ENCODE data around the gene DHRS12.

DHRS12 gene

GRCh38 chr13:51780099-51780498, 23.9 kb downstream of the DHRS12 start:
- no peak for DNase-seq

- no peak for DNase-seq
Observed at GRCh38 chr13:51778392-51778791, 25.6 kb downstream of the DHRS12 start.

GRCh38 chr13:51777921-51778320, 26.0 kb downstream of the DHRS12 start:
- no peak for DNase-seq

GRCh38 chr13:51776179-51776578, 27.8 kb downstream of the DHRS12 start:
- no peak for DNase-seq

GRCh38 chr13:51773515-51773914, 30.4 kb downstream of the DHRS12 start:
- DNase-seq: no peak

GRCh38 chr13:51772781-51773180, 31.2 kb downstream of the DHRS12 start:
- DNase-seq: no peak

GRCh38 chr13:51772105-51772455, 31.9 kb downstream of the DHRS12 start:
- no peak for DNase-seq

GRCh38 chr13:51771418-51772104, 32.4 kb downstream of the DHRS12 start:
- DNase-seq: no peak

- no peak for DNase-seq
Observed at GRCh38 chr13:51770681-51771417, 33.1 kb downstream of the DHRS12 start.

GRCh38 chr13:51770160-51770559, 33.8 kb downstream of the DHRS12 start:
- DNase-seq: no peak

GRCh38 chr13:51769455-51770127, 34.4 kb downstream of the DHRS12 start:
- DNase-seq: no peak

GRCh38 chr13:51768976-51769375, 35.0 kb downstream of the DHRS12 start:
- DNase-seq: no peak

- no peak for DNase-seq
Observed at GRCh38 chr13:51768378-51768921, 35.5 kb downstream of the DHRS12 start.

GRCh38 chr13:51767100-51767499, 36.9 kb downstream of the DHRS12 start:
- no peak for DNase-seq

GRCh38 chr13:51765142-51765515, 38.8 kb downstream of the DHRS12 start:
- no peak for DNase-seq

- no peak for DNase-seq
Observed at GRCh38 chr13:51764184-51765141, 39.5 kb downstream of the DHRS12 start.

GRCh38 chr13:51763486-51763885, 40.5 kb downstream of the DHRS12 start:
- no peak for DNase-seq

GRCh38 chr13:51761643-51762350, 42.2 kb downstream of the DHRS12 start:
- DNase-seq: no peak

GRCh38 chr13:51760592-51760991, 43.4 kb downstream of the DHRS12 start:
- DNase-seq: no peak

- no peak for DNase-seq
Observed at GRCh38 chr13:51759240-51759639, 44.7 kb downstream of the DHRS12 start.

GRCh38 chr13:51758691-51759090, 45.3 kb downstream of the DHRS12 start:
- DNase-seq: no peak

GRCh38 chr13:51756651-51757050, 47.3 kb downstream of the DHRS12 start:
- DNase-seq: no peak

All from 8988T (cell line).